GM19238 (cell line): ENCODE results near the gene FNDC11.

Experiments used
- DNase-seq: peaks from one replicate; pipeline ENCODE4 v3.0.0; 2011; ENCODE audit warnings: low spot score; ENCODE audit not compliant: insufficient read length

The FNDC11 gene

GRCh38 chr20:63579017-63579694 lies 25.2 kb downstream of the FNDC11 start:
- no peak for DNase-seq

DNA sequence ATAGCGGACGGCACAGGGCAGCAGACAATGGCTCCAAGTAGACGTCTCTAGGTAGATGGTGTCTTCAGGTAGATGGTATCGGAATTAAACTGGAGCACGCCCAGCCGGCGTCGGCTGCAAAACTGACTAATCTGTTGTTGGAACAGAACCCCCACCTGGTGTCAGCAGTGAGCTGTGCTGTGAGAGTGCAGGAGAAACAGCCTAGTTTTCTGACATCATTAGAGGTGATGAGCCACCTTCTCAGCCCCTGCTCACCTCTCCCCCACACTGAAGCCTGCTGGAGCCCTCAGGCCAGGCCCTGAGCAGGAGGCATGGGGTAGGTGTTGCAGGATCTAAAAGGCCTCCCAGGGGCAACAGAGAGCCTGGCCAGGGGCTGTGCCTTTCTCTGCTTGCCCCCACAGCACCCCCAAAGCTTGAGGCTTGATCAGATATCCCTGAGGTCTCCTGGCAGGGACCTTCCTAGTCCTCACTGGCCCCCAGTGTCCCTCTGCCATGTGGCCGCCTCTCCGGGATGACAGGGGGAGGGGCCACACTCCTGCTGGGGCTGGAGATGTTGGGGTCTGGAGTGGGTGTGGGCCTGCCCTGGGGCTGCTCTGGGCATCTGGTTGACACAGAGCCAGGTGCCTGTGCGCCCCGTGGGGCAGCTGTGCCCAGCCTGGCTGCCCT lies 27.0 kb downstream of the FNDC11 start:
- no peak for DNase-seq

DNA sequence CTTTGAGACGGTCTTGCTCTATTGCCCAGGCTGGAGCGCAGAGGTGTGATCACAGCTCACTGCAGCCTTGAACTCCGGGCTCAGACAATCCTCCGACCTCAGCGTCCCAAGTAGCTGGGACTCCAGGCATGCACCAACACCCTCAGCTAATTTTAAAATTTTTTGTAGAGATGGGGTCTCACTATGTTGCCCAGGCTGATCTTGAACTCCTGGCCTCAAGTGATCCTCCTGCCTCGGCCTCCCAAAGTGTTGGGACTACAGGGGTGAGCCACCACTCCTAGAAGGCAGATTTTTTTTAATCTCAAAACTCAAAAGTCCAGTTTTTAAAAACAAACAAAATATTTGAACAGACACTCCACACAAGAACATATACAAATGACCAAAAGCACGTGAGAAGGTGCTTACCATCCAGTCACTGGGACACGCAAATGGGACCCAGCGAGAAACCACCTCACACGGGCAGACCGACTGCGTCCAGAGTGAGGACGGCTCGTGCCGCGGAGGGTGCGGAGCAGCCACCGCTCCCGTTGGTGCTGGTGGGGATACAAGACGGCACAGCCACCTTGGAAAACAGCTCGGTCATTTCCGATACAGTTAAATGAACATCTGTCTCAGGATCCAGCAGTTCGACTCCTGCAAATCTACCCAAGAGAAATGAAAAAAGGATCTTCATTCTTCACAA lies 28.6 kb downstream of the FNDC11 start:
- no peak for DNase-seq

DNA sequence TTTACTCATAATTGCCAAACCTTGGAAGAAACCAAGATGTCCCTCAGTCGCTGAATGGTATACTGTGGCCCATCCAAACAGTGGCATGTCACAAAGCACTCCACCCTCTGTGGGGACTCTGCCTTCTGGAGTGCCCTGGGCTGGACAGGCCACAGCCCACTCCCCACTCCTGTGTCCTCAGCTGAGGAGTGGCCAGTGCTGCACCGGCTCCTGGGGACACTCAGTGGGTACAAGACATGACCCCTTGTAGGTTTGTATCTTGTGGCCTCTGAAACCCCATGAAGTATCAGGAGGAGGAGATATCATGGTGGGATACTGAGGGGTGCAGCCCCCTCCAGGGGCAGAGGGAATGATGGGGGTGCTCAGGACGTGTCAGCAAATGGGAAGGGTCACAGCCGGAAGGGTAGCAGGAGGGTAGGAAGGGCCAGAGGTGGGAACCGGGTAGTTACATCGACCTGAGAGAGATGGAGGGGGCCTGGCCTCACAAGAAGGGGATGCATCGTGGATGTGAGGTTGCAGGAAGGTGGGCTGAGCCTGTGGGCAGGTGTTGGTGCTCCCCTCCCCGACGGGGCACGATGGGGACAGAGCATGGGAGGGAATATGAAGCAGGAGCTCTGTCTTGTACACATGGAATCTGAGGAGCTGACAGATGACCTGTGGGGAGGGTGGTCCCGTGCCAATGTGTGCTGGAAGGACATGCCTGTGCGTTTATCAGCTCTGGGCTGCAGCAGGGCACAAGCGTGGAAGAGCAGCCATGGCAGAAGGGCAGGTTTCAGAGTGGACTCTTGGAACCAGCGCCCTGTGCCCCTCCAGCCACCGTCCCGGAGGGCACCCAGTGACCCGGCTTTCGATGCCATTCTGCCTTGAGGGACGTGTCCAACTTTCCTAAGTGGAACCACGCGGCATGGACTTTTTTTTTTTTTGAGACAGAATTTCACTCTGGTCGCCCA lies 31.9 kb downstream of the FNDC11 start:
- no peak for DNase-seq

- no peak for DNase-seq
These were observed 32.8 kb downstream of the FNDC11 start for GRCh38 chr20:63586797-63587196.

DNA sequence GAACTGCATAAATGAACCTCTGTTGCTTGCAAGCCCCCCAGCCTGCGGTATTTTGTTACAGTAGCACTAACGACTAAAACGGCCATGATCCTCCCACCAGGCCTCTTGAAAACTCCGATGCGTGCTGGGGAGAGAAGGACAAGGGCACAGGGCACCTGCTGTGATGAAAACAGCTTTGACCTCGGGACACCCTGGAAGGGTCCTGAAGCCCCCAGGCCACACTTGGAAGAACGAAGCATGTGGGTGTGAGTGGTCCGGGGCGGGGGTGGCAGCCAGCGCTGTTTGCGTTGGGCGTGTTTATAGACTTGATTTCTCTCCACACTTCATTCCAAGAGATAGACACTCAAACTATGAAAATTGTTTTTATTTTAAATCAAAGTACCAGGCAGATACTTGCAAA lies 33.3 kb downstream of the FNDC11 start:
- DNase-seq, result no peak

GRCh38 chr20:63587776-63588591 lies 34.0 kb downstream of the FNDC11 start:
- DNase-seq, result no peak

DNA sequence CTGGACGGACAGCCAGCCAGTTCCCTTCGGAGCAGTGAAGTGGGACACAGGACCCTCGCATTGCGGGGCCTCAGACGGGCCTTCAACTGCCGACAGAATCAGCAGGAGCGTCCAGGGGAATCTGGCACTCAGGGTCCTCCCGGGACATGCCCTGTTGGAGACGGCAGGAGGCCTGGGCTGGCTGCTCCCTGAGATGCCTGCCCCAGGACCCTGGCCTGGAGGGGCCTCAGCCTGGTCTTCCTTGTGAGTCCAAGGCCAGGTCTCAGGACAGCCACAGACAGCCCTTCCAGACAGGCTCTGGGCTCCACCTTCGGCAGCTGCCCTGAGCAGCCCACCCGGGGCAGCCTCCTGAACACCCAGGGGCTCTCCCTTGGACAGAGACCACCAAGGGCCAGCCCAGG lies 34.7 kb downstream of the FNDC11 start:
- DNase-seq, result no peak

- no peak for DNase-seq
These were observed 35.6 kb downstream of the FNDC11 start for GRCh38 chr20:63589261-63590217.

GRCh38 chr20:63590218-63591146 lies 36.5 kb downstream of the FNDC11 start:
- DNase-seq, result no peak

GRCh38 chr20:63591147-63591533 lies 37.2 kb downstream of the FNDC11 start:
- DNase-seq, result no peak

GRCh38 chr20:63591786-63592355 lies 37.9 kb downstream of the FNDC11 start:
- no peak for DNase-seq

GRCh38 chr20:63592661-63593060 lies 38.7 kb downstream of the FNDC11 start:
- DNase-seq, result no peak

GRCh38 chr20:63594043-63594561 lies 40.1 kb downstream of the FNDC11 start:
- no peak for DNase-seq

GRCh38 chr20:63595416-63596127 lies 41.6 kb downstream of the FNDC11 start:
- DNase-seq, result no peak

GRCh38 chr20:63596423-63596822 lies 42.5 kb downstream of the FNDC11 start:
- DNase-seq, result no peak
